Right hindlimb (tissue), 1 donor: ENCODE measurements around the gene RALGPS1.
A peak's percentile ranks its signal among the peaks of the same experiment; 100 is the strongest.

Source experiments
- DNase-seq: peaks from one replicate; pipeline ENCODE4 v3.0.0-alpha.2; 2018

RALGPS1 gene

DNA sequence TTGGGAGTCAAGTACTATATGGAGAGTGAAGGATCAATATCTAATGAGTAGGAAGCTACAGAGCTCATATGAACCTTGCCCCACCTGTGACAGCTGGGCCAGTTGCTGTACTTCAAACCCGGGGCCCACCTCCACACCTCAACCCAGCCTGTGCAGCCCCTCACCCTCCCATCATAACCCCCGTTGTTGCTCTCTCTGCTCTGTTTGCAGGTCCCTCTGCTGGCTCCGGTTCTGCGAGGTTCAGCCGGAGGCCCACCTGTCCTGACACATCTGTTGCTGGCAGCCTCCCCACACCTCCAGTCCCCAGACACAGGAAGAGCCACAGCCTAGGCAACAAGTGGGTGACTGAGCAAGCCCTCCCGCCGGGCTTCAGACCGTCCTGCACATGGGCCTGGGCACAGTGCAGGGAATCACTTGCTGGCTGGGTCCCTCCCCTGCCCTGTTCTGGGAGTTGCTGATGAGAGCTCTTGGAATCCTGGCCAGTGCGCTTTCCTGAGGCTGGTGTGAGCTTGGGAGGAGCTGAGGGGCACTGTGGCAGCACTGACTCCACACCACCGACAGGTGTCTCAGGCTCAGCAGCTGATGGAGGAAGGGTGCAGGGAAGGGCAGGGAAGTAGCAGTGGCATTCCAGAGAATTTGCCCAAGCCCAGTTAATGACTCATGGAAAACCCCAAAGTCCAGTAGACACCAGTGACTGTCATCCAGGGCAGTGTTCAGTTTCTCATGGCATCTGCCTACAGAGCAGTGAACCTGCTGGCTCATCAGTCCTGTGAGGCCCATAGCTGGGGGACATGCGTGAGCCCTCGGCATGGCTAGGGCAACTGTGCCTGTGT is 280.5 kb downstream of the RALGPS1 start:
- no peak for DNase-seq

DNA sequence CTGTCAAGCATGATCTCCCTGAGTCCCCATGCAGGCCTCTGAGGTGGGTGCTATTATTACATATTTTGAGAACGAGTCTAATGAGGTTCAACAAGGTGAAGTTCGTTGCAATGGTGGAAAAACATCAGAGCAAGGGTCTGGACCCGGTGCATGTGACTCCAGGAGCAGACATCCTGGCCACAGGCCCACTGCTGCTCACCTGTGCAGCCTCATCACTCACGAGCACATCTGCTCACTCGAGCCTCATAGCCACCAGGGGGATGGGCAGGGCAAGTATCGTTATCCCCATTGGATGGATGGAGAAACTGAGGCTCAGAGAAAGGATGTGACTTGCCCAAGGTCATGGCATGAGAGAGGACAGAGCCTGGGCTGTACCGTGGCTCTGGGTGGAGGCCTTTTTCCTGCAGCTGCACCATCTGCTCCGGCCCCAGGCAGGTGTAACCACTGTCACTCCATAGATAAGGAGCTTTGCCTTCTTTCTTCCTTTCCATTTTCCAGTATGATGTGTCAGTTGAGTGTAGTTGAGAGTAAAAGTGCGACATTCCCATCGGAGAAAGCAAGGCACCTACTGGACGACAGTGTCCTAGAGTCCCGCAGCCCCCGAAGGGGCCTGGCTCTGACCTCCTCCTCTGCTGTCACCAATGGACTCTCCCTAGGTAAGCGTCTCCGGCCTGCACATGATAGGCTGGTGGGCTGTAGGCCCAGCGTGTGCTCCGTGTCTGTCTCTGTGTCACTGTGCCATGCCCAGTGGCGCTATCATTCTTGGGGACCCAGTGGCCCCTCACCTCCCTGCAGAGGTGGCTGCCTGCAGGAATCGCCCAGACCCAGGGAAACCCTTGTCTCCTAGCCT is 281.6 kb downstream of the RALGPS1 start:
- no peak for DNase-seq

DNA sequence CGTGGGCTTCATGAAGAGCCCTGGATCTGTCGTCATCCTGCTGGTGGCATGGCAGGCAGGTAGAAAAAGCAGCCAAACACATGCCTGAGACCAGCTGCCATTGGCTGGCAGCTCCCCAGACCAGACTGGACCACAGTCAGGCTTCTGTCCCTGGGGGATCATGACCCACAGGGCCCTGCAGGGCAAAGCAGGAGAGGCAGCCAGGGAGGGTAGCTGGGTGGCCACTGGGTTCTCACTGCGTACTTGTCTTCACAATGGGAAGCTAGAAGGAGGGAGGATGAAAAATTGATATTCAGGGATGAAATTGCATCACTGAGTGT is 282.2 kb downstream of the RALGPS1 start:
- no peak for DNase-seq

DNA sequence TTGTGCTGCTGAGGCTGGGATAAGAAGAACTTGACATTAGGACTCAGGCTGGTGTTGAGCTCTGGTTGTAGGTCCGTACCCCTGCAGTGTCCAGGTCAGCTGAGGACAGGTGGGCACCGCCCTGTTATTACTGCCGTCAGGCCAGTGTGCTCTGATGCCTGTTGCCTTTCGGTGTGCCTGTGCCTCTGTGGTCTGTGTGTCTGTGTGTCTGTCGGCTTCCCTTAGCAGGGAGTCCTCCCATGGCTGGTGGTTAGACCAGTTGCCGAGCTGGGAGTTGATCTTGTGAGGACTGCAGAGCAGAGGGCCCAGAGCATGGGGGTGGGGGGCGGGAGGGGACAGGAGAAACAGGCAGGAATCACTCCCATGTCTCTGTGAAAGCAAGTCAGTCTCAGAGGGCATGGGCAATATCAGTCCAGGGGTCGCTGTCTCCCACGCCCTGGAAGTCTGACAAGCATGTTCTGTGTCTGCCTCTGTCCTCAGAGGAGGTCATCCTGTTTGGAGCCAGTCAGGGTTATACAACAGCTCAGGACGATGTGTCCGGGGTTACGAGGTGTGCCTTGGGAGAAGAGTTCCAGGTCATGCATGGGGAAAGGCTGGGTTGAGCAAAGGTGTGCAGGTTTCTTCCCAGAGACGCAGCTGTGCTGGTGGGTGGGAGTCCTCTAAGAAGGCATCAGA is 282.7 kb downstream of the RALGPS1 start:
- DNase-seq: no peak

DNA sequence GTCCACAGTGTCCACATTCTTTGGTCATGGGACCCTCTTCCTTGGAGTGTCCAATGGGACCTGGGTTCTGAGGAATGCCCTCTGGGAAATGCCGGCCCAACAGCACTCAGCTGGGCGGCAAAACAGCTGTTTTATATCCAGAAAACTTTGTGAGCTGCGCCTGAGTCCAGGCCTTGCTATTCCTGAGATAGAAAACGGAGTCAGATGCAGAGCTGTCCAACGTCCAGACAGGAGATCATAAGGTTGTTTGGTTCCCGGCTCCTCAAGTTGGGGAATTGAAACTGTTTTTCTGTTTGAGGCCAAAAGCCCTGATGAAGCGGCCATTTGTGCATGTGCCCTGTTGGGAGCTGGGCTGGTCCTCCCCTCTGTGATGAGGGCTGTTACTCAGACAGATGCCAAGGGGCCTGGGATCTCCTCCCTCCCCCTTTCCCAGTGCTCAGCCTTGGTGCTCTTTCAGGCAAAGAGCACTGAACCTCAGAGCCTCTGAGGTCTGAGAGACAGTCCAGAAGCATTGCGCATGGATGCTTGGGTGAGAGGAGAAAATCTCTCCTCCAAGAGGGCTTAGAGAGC is 283.4 kb downstream of the RALGPS1 start:
- DNase-seq: no peak

DNA sequence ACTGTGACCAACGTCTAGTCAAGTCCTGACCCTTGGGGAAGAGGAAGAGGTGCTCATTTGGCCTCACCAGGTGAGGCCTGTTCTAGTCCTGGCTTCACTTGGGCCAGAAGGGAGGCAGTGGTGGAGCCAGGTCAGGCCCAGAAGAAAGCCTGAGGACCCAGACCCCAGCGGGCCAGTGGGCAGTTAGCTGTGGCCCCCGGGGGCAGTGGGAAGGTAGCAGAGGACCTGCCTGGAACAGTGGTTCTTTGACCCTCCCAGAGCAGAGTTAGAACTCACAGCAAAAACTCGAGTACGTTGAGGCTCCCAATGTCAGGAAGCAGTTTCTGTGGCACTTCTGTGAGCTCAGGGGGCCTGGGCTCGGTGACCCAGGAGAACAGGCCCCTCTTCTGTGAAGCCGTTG is 284.0 kb downstream of the RALGPS1 start:
- DNase-seq: no peak

DNA sequence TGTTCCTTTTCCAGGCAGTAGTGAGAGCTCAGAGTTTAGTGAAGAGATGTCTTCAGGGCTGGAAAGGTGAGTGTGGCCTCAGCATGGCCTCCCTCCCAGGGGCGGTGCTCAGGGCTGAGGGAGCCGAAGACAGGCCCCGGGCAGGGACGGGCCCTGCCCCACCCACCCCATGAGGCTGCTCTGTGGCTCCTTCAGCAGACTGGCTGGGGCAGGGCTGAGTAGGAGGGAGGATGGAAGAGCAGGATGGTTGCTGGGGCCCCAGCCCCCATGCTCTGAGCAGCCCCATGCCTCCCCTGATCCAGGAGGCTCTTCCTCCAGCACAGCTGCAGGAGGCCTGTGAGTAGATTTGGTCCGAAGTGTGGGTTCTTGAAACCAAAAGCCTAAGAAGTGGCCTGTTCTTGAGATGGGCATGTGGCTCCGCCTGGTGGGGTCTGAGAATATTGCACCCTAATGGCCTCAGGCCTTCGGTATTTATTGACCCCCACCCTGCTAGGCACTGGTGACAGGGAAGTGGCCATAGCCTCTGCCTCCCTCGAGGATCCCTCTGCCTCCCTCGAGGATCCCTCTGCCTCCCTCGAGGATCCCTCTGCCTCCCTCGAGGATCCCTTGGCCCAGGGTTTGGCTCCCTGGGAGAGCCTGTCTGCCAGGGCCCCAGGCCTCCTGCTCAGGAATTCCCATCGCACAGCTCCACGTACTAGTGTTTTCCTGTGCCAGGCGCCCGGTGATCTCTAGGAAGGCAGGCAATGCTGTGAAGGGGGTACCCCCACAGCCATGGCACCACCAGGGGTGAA is 284.6 kb downstream of the RALGPS1 start:
- DNase-seq: peak; percentile 89

DNA sequence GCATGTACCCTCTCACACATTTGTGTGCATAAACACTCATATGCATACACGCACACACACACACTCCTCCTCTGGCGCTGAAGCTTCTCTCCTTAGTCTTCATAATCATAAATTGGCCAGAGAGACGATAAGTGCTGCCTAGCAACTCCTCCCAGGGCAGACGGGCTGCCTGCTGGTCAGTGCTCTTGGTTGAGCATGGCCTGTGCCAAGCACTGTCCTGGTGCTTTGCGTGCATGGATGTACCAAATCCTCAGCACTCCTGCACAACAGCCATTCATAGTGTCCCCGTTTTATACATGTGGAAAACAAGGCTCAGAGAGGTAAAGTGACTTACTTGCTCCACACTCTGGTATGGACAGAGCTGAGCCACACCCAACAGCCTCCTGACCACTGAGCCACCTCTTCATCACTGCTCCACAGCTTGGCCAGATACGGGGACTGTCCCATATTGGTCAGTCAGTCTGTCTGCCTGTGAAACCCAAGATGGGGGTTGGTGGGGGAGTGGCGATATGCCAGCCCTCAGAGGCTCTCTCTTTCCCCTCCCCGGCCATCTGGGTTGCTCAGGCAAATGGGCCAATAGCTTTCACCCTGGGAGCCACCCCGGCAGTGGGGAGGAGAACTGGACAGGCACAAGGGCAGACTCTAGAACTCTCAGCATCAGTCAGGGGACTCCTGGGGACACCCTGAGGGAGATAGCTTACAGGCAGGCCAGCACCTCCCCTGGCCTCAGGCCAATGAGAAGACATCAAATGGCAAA is 285.7 kb downstream of the RALGPS1 start:
- no peak for DNase-seq

DNA sequence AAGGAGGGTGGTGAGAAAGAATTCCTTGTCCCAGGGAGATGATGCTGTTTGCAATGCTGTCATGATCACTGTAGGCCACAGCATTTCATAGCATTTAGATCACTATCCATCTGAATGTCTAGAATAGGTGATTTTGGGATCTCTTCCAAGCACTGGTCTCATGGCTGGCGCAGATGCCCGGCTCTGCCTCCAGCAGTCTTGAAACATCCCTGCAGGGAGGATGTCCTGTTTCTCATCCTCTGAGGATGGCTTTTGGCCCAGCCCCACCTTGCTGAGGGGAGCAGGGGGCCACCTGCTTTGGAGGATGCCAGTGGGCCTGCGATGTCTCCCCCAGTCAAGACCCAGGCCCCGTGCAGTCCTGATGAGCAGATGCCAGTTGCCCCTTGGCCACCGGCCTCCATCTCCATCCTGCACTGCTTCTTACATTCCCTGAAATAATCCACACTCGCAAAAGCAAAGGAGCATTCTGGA is 286.5 kb downstream of the RALGPS1 start:
- no peak for DNase-seq

DNA sequence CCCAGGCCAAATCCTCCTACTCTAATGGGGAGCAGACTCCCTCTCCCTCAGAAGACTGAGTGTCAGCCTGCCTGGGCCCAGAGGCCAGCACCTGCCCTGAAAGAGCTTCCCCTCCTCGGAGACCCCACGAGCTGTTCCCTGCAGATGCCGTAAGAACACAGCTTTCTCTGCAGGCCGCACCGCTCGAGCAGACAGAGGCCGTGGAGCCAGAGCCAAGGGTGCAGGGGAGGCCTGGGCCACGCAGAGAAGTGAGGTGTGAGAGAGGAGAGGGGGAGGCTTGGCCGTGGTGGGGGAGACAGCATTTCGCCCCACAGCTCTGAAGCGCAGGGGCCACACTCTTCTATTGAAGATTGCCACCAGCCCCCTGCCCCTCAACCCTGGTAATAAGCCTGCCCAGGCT is 287.1 kb downstream of the RALGPS1 start:
- DNase-seq: peak; percentile 18

DNA sequence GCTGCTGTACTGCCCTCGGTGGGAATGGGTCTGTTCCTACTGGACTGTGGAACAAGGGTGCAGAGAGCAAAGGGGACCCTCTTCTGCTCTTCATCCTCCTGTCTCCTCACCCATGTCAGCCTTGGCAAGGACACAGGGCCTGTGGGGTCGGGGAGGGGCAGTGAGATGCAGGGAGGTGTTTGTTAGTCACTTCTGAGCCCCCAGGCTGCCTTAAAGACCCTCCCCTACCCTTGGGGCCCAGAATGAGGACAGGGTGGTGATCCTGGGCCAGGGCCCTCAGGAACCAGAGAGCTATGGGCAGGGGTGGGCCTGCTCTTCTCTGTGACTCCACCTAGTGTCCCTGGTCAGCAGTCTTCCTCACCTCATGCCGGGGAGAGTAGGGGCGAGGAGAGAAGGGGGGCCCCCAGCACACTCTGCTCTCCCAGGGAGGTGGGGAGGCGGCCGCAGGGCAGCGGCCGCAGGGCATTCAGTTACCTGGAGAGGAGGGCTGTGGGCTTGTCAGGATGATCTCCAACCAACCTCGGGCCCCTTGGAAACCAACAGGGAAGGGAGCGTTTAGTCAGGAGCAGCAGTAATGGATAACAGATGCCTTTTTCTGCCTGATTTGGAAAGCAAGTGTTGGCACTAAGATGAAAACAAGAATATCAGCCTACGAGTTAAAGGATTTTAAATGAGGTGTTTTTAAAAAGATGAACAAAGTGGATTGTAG is 288.0 kb downstream of the RALGPS1 start:
- DNase-seq: no peak

DNA sequence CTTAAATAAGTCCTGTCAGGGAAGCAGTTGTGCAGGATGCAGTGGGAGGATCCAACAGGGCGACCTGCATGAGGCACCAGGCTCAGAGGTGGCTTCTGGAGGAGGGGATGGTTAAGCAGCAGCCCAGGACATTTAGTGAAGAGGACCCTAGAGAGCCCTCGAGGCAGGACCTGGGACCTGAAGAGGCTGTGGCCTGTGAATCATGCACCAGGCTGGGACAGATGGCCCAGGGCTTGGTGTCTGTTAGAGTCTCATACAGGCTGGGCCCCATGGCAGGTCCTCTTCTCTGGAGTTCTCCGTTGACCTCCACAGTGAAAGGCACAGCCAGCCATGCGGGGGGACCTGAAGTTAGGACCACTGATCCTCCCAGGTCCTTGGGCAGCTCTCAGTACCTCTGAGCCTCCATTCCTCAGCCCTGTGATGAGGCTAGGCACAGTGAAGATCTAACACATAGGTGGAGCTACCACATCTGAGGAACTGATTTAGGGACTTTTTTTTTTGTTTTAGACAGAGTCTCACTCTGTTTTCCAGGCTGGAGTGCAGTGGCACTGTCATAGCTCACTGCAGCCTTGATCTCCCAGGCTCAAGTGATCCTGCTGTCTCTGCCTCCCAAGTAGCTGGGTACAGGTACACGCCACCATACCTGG is 289.2 kb downstream of the RALGPS1 start:
- no peak for DNase-seq

DNA sequence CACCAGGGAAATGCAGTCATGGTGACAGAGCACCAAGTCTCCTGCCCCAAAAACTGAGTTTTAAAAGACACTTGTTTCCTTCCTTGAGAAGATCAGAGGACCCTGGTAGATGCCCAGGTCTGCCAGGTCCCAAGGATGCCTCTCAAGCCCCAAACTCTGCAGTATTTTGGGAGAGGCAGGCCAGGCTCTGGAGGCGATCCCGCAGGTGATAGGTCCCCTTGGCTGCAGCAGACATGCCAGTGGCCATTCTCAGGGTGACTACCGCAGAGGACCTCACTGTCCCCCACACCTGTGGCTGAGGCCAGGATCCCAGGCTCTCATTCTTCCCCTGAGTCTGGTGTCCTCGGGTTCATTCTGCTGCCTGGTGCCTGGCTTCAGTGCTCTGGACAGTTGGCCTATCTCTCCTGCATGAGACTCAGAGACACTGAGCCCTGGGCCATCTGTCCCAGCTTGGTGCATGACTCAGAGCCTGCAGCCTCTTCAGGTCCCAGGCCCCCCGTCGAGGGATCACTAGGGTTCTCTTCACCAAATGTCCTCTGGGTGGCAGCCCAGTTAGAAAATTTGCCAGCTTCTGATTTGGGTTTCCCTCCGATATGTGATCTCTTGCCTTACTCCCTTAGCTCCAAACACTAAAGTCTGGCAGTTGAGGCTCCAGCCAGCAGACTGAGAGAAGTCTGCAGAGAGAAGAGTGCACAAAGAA is 290.3 kb downstream of the RALGPS1 start:
- DNase-seq: peak; percentile 56

DNA sequence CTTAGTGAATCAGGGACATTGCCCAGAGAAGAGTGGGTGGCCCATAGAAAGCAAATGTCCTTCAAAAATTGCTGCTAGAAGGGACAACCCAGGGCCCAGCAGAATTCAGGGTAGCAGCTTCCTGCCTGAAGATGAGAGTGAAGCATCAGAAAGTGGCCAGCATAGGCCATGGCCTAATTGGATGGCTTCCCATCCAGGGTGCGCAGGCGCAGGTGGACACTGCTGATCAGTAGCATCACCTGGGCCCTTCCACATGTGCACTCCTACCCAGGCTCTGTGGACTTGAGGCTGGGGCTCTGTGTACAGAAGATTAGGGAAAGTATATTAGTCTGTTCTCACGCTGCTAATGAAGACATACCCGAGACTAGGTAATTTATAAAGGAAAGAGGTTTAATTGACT is 291.4 kb downstream of the RALGPS1 start:
- DNase-seq: no peak

DNA sequence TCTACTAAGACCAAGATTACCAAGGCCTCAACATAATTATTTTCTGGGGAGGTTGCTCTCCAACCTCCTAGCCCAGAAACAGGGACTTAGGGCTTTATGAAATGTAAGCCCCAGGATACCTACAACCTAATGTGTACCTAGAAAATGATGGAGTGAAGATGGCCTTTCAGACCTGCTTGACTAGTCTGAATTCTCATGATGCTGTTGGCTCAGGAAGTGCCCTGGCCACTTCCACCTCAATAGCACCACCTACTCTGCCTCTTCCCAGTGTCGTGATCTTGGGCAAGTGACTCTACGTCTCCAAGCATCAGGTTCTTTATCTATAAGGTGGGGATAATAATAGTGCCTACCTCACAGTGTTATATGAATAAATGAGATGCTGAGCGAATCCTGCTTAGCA is 292.1 kb downstream of the RALGPS1 start:
- no peak for DNase-seq

DNA sequence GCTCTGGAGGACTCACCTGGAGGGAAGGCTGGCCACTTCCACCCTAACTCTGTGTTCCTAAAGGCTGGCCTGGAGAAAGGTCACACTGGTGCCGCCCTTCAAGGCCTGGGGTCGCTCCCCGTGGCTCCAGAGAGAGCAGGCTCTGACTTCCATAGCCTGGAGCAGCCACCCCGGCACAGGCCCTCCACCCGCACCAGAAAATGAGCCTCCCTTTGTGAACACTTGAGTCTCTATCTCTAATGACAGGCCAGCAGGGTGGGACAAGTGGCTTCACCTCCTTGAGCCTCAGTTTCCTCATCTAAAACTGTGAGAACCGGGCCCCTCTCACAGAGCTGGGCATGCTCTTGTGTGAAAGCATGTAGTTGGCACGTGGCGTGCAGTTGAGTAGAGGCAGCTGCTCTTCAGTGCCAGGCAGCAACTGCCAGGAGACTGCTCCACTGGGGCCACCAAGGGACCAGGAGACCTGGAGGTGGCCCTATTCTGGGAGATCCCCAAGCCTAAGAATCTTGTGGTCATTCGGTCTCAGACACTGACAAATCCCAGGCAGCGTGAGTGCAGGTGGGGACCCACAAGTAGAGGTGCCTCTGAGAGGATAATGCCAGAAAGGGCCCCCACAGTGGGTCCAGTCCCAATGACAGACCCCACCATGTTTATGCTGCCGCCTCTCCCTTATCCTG is 293.3 kb downstream of the RALGPS1 start:
- no peak for DNase-seq

DNA sequence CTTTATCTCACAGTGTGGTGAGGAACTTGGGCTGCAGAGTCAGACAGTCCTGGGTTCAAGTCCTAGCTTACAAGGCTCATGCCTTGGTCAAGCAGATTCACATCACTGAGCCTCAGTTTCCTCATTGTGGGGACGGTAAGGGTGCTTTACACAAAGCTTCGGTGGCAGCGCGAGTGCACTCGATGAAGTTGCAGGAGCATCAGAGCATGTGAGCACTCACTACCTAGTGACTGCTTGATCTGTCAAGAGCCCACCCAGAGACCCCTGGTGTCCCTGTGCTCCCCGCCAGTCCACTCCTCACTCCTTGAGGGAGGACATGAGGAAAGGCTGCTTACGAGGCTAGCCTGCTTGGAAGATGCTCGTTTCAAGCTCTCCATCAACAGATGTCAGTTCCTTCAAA is 293.8 kb downstream of the RALGPS1 start:
- no peak for DNase-seq

DNA sequence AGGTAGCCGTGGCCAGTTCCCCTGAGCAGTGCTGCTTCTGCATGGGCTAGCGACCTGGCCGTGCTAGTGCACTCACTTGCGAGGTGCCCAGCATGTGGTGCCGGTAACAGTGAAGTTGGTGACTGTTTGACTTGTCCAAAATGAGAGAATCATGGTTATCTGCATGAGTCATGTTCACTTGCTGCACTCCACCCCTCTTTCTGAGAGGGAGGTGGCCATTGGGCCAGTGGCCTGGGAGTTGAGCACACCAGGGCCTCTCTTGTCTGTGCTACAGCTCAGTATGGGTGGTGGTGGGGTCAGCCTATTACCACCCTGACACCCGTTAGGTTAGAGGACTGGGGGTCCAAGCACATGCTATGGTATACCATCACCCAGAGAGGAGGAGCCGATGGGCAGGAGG is 294.6 kb downstream of the RALGPS1 start:
- no peak for DNase-seq
